ENCODE results near the gene YJEFN3. TPM values are rescaled to one million over a fixed set of nuclear protein-coding genes. Genes with fewer than 3 reads are reported as not detected.
A peak's percentile ranks its signal among the peaks of the same experiment; 100 is the strongest.

Gene YJEFN3
- total RNA-seq, 1 donor, result 0.43 TPM

GRCh38 chr19:19529783-19530422 is 1.2 kb downstream of the YJEFN3 start:
- no peak overlapping the region for H3K4me3 ChIP-seq (ENCODE audit: low read depth, low read length)
- no peak for DNase-seq (ENCODE audit: low read depth)
- TF ChIP-seq, protein P1, sequence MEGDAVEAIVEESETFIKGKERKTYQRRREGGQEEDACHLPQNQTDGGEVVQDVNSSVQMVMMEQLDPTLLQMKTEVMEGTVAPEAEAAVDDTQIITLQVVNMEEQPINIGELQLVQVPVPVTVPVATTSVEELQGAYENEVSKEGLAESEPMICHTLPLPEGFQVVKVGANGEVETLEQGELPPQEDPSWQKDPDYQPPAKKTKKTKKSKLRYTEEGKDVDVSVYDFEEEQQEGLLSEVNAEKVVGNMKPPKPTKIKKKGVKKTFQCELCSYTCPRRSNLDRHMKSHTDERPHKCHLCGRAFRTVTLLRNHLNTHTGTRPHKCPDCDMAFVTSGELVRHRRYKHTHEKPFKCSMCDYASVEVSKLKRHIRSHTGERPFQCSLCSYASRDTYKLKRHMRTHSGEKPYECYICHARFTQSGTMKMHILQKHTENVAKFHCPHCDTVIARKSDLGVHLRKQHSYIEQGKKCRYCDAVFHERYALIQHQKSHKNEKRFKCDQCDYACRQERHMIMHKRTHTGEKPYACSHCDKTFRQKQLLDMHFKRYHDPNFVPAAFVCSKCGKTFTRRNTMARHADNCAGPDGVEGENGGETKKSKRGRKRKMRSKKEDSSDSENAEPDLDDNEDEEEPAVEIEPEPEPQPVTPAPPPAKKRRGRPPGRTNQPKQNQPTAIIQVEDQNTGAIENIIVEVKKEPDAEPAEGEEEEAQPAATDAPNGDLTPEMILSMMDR (IDR thresholded peaks at IDR 0.05; ENCODE audit: insufficient read depth, low read depth, low read length), result no peak

GRCh38 chr19:19530423-19530804 is 1.7 kb downstream of the YJEFN3 start:
- DNase-seq (ENCODE audit: low read depth), result no peak
- H3K4me3 ChIP-seq (ENCODE audit: low read depth, low read length), result no peak overlapping the region
- TF ChIP-seq, protein P1 (IDR thresholded peaks at IDR 0.05; ENCODE audit: insufficient read depth, low read depth, low read length), result no peak

DNA sequence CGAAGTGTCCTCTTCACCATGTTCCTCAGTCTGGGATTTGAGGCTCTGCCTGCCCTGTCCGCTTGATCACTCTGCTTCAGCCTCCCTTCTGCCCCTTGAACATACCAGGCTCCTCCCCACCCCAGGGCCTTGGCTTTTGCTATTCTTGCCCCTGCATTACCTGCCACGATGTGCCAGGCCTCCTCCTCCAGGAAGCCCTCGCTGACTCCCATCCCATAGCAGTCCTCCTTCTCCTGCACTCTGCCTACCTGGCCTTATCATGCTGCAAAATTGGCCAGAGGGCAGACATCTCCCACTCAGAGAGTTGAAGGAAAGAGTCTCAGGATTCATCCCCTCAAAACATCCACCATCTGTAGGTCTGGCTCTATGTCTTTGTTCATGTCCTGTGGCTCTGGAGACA is 2.2 kb downstream of the YJEFN3 start:
- DNase-seq (ENCODE audit: low read depth), result no peak
- H3K4me3 ChIP-seq (ENCODE audit: low read depth, low read length), result no peak overlapping the region
- TF ChIP-seq, protein P1 (IDR thresholded peaks at IDR 0.05; ENCODE audit: insufficient read depth, low read depth, low read length), result no peak

DNA sequence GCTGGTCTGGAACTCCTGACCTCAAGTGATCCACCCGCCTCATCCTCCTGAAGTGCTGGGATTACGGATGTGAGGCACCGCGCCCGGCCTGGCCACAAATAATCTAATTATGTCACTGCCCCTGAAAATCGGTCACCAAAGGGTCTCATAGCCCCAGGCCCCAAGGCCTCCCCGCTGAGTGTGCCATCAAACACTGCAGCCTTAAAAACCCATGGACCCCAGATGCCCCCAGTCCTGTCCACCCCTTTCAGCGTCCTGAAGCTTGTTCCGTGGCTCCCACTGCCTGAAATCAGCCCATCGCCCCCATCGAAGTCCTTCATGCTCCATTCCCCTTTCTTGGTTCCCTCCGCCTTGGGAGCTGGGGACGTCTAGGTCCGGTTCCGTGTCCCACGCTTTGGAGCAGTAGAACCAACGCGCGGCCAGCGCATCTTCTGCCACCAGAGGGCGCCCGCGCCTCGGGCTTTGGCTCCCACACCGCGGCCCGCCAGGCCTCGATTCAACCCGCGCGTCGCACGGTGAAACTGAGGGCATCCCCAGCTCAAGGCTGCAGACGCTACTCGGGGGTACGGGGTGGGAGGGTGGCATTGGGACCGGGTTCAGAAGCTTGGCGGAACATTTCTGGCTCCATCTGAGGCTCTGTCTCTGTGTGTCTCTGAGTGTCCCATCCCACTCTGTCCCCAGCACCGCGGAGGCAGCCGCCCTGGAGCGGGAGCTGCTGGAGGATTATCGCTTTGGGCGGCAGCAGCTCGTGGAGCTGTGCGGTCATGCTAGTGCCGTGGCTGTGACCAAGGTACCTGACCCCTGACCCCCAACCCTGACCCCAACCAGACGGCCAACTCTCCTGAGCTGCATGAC is 3.5 kb downstream of the YJEFN3 start:
- H3K4me3 ChIP-seq (ENCODE audit: low read depth, low read length), result no peak overlapping the region
- TF ChIP-seq, protein P1 (IDR thresholded peaks at IDR 0.05; ENCODE audit: insufficient read depth, low read depth, low read length), result peak; percentile 92
- peak; percentile 49 for DNase-seq (ENCODE audit: low read depth)

DNA sequence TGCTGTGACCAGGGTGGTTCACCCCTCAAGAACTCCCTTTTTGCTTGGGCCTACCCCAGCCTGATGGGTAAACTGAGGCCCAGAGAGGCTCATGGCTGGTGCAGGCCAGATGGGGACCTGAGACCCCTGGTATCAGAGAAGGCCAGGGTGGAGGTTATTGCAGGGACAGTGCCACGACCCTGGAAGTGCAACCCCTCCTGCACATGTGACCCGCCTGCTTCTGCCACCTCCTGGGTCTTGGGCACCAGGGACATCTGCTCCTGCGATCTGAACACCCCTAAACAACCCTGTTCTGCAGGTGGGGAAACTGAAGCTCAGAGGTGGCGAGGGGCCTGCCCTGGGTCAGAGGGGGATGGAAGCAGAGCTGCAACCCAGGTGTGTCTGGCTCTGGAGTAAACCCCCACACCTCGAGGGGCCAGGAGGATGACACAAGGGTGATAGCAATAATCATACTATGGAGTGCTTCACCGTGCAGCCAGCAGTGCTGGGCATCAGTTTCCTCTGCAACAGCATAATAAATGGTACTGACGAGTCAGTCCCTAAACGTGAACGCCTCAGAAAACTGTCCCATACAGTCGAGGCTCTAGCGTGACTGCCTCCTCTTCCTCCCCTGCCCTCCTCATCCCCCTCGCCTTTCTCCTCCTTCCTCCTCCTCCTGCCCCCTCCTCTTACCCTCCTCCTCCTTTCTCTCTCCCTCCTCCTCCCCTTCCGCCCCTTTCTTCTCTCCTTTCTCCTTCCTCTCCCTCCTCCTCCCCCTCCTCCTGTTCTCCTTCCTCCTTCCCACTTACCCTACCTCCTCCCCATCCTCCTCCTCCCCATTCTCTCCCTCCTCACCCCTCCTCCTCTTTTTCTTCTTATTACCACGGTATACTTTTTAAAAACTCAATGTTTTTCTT is 4.3 kb downstream of the YJEFN3 start:
- TF ChIP-seq, protein P1 (IDR thresholded peaks at IDR 0.05; ENCODE audit: insufficient read depth, low read depth, low read length), result no peak
- DNase-seq (ENCODE audit: low read depth), result no peak
- H3K4me3 ChIP-seq (ENCODE audit: low read depth, low read length), result no peak overlapping the region

- no peak overlapping the region for H3K4me3 ChIP-seq (ENCODE audit: low read depth, low read length)
- TF ChIP-seq, protein P1 (IDR thresholded peaks at IDR 0.05; ENCODE audit: insufficient read depth, low read depth, low read length), result no peak
- no peak for DNase-seq (ENCODE audit: low read depth)
Observed at GRCh38 chr19:19533841-19534240, 5.1 kb downstream of the YJEFN3 start.
